Tibial artery (tissue), 4 donors: ENCODE measurements around the gene POLK.

Experiments used
- DNase-seq, 2 donors: peaks; one replicate each; pipeline ENCODE4 v3.0.0-alpha.2; 2019
- H3K27ac ChIP-seq, 2 donors: fragments of 200-600 bp; sonication (generic) in 1 of 2; 1 replicate in 1 of 2; 2 replicates in 1 of 2; pipeline ENCODE4 v1.5.1; 2018 to 2019; ENCODE audit warnings: mild to moderate bottlenecking in 1 of 2
- H3K27me3 ChIP-seq, 2 donors: fragments of 200-600 bp; sonication (generic) in 1 of 2; one replicate each; pipeline versions ENCODE4 v1.5.1 to v1.6.0; 2016 to 2019
- H3K36me3 ChIP-seq, 3 donors: fragments of 200-600 bp; sonication (generic) in 2 of 3; one replicate each; pipeline ENCODE4 v1.5.1; 2016 to 2019; ENCODE audit warnings: mild to moderate bottlenecking in 2 of 3
- H3K4me1 ChIP-seq, 4 donors: fragments of 200-600 bp; sonication (generic) in 2 of 4; 1 replicate in 3 of 4; 2 replicates in 1 of 4; pipeline ENCODE4 v1.5.1; 2016 to 2019
- H3K4me3 ChIP-seq, 2 donors: fragments of 200-600 bp; sonication (generic) in 1 of 2; 1 replicate in 1 of 2; 2 replicates in 1 of 2; pipeline ENCODE4 v1.5.1; 2018 to 2019; ENCODE audit warnings: mild to moderate bottlenecking in 2 of 2
- H3K9me3 ChIP-seq, 3 donors: fragments of 200-600 bp; sonication (generic) in 1 of 3; one replicate each; pipeline ENCODE4 v1.5.1; 2016 to 2019
- intact Hi-C: fragments of 100-400 bp; cut with DNase I; formaldehyde crosslinking; loops from one replicate; pipeline ENCODE4 v1.15.0; 2023; ENCODE audit warnings: low total_unique reads
- TF ChIP-seq, protein P1 (sequence below), 2 experiments: fragments of 200-600 bp in 1 of 2; fragments of 450-650 bp in 1 of 2; IDR thresholded peaks; one replicate each; pipeline ENCODE4 v1.5.1; 2017 to 2019; ENCODE audit warnings: antibody characterized with exemption in 2 of 2, mild to moderate bottlenecking in 1 of 2, moderate library complexity in 1 of 2

Gene POLK

DNA sequence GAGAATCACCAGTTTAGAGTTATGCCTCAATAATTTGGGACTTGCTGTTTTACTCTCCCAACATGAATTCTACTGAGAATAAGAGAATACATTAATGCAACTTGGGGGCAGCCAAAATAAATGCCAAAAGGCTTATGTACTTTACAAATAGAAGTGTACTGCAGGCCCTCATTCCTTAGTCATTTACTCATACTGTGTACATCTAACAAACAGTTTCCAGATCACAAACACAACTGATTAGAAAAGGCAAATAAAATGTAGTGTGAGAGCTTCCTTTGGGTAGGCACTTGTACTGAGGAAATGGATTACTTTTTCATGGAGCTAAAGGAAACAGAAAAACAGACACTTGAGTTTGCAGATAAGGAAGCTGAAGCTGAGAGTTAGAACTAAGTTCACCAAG lies 112.2 kb downstream of the POLK start:
- intact Hi-C loops: no loop called here
- H3K36me3 ChIP-seq: no peaks in the 10 kb centered on the region
- H3K9me3 ChIP-seq: no peaks in the 10 kb centered on the region
- peaks cover 0 to 11% (median 4%) of the 10 kb centered on the region in 4 donors for H3K4me1 ChIP-seq
- H3K27ac ChIP-seq: no peak overlapping the region
- H3K27me3 ChIP-seq: no peaks in the 10 kb centered on the region
- DNase-seq: no peak
- TF ChIP-seq, protein P1, sequence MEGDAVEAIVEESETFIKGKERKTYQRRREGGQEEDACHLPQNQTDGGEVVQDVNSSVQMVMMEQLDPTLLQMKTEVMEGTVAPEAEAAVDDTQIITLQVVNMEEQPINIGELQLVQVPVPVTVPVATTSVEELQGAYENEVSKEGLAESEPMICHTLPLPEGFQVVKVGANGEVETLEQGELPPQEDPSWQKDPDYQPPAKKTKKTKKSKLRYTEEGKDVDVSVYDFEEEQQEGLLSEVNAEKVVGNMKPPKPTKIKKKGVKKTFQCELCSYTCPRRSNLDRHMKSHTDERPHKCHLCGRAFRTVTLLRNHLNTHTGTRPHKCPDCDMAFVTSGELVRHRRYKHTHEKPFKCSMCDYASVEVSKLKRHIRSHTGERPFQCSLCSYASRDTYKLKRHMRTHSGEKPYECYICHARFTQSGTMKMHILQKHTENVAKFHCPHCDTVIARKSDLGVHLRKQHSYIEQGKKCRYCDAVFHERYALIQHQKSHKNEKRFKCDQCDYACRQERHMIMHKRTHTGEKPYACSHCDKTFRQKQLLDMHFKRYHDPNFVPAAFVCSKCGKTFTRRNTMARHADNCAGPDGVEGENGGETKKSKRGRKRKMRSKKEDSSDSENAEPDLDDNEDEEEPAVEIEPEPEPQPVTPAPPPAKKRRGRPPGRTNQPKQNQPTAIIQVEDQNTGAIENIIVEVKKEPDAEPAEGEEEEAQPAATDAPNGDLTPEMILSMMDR (IDR thresholded peaks at IDR 0.05): no peak
- no peak overlapping the region for H3K4me3 ChIP-seq

DNA sequence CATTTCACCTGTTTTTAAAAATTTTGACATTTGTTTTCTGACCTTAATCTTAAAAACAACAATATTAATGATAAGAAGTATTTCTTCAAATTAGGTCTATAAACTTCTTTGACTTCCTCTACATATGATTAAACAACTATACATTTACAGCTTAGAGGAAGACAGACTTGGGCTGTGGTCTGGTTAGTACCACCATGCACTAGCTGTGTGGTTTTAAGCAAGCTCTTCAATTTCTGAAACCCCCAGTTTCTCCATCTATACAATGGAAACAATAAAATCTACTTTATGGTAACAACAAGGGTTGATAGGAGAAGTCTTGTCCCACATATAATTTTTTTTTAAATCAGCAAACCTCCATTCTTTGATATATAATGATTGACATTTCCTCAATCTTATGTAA lies 115.3 kb downstream of the POLK start:
- Histone ChIP-seq H3K4me3 (no peak overlapping the region), H3K9me3 (no peaks in the 10 kb centered on the region), H3K36me3 (no peaks in the 10 kb centered on the region), H3K27ac (no peak overlapping the region), H3K27me3 (no peaks in the 10 kb centered on the region), H3K4me1 (peaks cover 0 to 11% (median 4%) of the 10 kb centered on the region in 4 donors)
- intact Hi-C loops: no loop called here
- TF ChIP-seq, protein P1 (IDR thresholded peaks at IDR 0.05): no peak
- DNase-seq: no peak

DNA sequence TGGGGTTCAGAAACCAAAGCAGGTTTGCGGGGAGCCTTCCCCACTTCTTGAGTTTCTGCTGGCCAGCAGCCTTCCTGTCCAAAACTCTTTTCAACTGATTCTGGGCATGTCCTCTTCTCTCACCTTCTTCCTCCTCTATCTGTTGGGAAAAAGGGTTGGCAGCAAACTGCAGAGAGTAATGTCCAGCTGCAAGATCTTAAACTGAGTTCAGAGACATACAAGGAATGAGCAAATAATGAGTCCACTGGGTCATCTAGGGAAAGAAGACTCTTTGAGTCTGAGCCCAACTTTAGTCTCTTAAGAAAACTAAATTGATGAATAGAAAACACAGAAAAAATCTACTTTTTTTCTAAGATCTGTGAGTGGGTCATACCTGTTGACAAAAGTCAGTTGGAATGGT lies 116.1 kb downstream of the POLK start:
- Histone ChIP-seq H3K36me3 (no peaks in the 10 kb centered on the region), H3K4me3 (no peak overlapping the region), H3K27me3 (no peaks in the 10 kb centered on the region), H3K27ac (no peak overlapping the region), H3K9me3 (no peaks in the 10 kb centered on the region), H3K4me1 (peaks cover 0 to 11% (median 4%) of the 10 kb centered on the region in 4 donors)
- TF ChIP-seq, protein P1 (IDR thresholded peaks at IDR 0.05): no peak
- intact Hi-C loops: no loop called here
- no peak for DNase-seq

DNA sequence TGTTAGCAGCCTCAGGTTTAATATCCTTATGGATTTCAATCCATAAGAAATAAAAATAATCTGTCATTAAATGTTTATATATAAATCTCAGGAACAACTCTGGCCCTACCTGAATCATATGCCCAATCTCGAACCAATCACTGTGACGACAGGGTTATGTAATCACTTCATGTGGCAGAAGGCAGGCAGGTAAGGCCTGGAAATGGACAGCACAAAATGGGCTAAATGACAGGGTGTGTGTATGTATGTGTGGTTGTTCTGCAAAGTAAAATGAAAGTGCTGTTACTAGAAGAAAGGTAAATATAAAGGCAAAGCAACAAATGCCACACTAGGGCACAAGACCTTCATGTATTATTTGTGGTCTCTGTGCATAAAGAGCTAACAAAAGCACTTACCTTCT lies 119.2 kb downstream of the POLK start:
- Histone ChIP-seq H3K27me3 (no peaks in the 10 kb centered on the region), H3K9me3 (no peaks in the 10 kb centered on the region), H3K4me3 (no peak overlapping the region), H3K4me1 (no peaks in the 10 kb centered on the region), H3K27ac (no peak overlapping the region), H3K36me3 (no peaks in the 10 kb centered on the region)
- no peak for DNase-seq
- intact Hi-C loops: no loop called here
- TF ChIP-seq, protein P1 (IDR thresholded peaks at IDR 0.05): no peak

DNA sequence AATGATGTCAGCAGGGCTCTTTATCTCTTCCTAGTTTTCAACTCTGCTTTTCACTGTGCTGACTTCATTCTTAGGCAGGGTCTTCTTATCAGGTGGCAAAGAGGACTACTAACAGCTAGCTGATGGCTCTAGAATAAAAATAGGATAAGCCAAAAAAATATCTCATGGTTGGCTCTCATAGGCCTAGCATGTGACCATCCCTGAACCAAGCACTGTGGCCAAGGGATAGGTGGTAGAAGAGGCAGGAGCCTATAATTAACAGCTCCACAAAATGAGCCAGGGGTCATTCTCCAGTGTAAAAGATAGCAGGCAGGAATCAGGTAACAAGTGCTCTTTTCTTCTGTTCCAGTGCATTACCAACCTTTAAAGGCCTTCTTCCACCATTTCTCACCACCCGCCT lies 120.6 kb downstream of the POLK start:
- DNase-seq: no peak
- Histone ChIP-seq H3K36me3 (no peaks in the 10 kb centered on the region), H3K9me3 (no peaks in the 10 kb centered on the region), H3K4me3 (no peak overlapping the region), H3K27me3 (no peaks in the 10 kb centered on the region), H3K4me1 (no peaks in the 10 kb centered on the region), H3K27ac (no peak overlapping the region)
- TF ChIP-seq, protein P1 (IDR thresholded peaks at IDR 0.05): no peak
- intact Hi-C loops: no loop called here

DNA sequence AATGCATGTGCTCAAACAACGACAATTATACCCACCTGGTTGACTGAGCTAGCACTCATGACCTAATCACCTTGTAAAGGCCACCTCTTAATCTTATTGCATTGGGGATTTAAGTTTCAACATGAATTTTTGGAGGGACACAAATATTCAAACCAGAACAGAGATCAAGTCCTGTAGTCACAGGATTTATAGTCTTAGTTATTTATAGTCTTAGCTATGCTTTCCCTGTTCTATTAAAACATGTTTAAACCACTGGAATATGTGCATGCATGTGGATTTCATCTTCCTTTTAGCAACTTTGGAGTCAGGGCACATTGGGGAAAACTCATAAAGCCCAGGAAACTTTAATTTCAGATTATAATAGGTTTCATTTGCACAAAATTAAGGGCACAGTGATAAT lies 126.3 kb downstream of the POLK start:
- Histone ChIP-seq H3K9me3 (no peaks in the 10 kb centered on the region), H3K4me3 (no peak overlapping the region), H3K36me3 (no peaks in the 10 kb centered on the region), H3K4me1 (no peaks in the 10 kb centered on the region), H3K27ac (no peak overlapping the region), H3K27me3 (no peaks in the 10 kb centered on the region)
- intact Hi-C loops: no loop called here
- no peak for DNase-seq
- TF ChIP-seq, protein P1 (IDR thresholded peaks at IDR 0.05): no peak
